ENCODE measurements around the gene MAPT.
"Not testable (repeated sequence)": the region's sequence is repeated elsewhere in the genome, so short reads cannot be mapped to it uniquely, and the experiment has no call there.

Gene MAPT

GRCh38 chr17:45896803-45897693 lies 2.7 kb downstream of the MAPT start:
- DNase-seq (ENCODE audit: low read depth in 2 of 3, low spot score in 1 of 3): no peak

- no peak for DNase-seq (ENCODE audit: low read depth in 2 of 3, low spot score in 1 of 3)
Observed at GRCh38 chr17:45900136-45900535, 5.8 kb downstream of the MAPT start.

- DNase-seq (ENCODE audit: low read depth in 2 of 3, low spot score in 1 of 3): no peak
Observed at GRCh38 chr17:45900723-45901415, 6.5 kb downstream of the MAPT start.

GRCh38 chr17:45902892-45903346 lies 8.6 kb downstream of the MAPT start:
- no peak for DNase-seq (ENCODE audit: low read depth in 2 of 3, low spot score in 1 of 3)

- no peak for DNase-seq (ENCODE audit: low read depth in 2 of 3, low spot score in 1 of 3)
Observed at GRCh38 chr17:45904866-45905265, 10.5 kb downstream of the MAPT start.

- DNase-seq (ENCODE audit: low read depth in 2 of 3, low spot score in 1 of 3): no peak
Observed at GRCh38 chr17:45905814-45906213, 11.5 kb downstream of the MAPT start.

- no peak for DNase-seq (ENCODE audit: low read depth in 2 of 3, low spot score in 1 of 3)
Observed at GRCh38 chr17:45906237-45906636, 11.9 kb downstream of the MAPT start.

GRCh38 chr17:45906927-45907622 lies 12.7 kb downstream of the MAPT start:
- peak in 2 of 3 donors; percentile 17 to 19 for DNase-seq (ENCODE audit: low read depth in 2 of 3, low spot score in 1 of 3)

GRCh38 chr17:45907750-45908395 lies 13.5 kb downstream of the MAPT start:
- DNase-seq (ENCODE audit: low read depth in 2 of 3, low spot score in 1 of 3): no peak

GRCh38 chr17:45908460-45908859 lies 14.1 kb downstream of the MAPT start:
- peak in 1 of 3 donors; percentile 17 for DNase-seq (ENCODE audit: low read depth in 2 of 3, low spot score in 1 of 3)

- DNase-seq (ENCODE audit: low read depth in 2 of 3, low spot score in 1 of 3): no peak
Observed at GRCh38 chr17:45908935-45909334, 14.6 kb downstream of the MAPT start.

- no peak for DNase-seq (ENCODE audit: low read depth in 2 of 3, low spot score in 1 of 3)
Observed at GRCh38 chr17:45910667-45911066, 16.3 kb downstream of the MAPT start.

- no peak for DNase-seq (ENCODE audit: low read depth in 2 of 3, low spot score in 1 of 3)
Observed at GRCh38 chr17:45912319-45912718, 18.0 kb downstream of the MAPT start.

- DNase-seq (ENCODE audit: low read depth in 2 of 3, low spot score in 1 of 3): not testable (repeated sequence)
Observed at GRCh38 chr17:45913030-45913429, 18.7 kb downstream of the MAPT start.

GRCh38 chr17:45914047-45914717 lies 19.8 kb downstream of the MAPT start:
- no peak for DNase-seq (ENCODE audit: low read depth in 2 of 3, low spot score in 1 of 3)

- DNase-seq (ENCODE audit: low read depth in 2 of 3, low spot score in 1 of 3): no peak
Observed at GRCh38 chr17:45915263-45915662, 20.9 kb downstream of the MAPT start.

- no peak for DNase-seq (ENCODE audit: low read depth in 2 of 3, low spot score in 1 of 3)
Observed at GRCh38 chr17:45917081-45917480, 22.7 kb downstream of the MAPT start.

GRCh38 chr17:45918241-45918745 lies 23.9 kb downstream of the MAPT start:
- DNase-seq (ENCODE audit: low read depth in 2 of 3, low spot score in 1 of 3): no peak

GRCh38 chr17:45919136-45919535 lies 24.8 kb downstream of the MAPT start:
- DNase-seq (ENCODE audit: low read depth in 2 of 3, low spot score in 1 of 3): no peak

GRCh38 chr17:45920083-45920482 lies 25.7 kb downstream of the MAPT start:
- DNase-seq (ENCODE audit: low read depth in 2 of 3, low spot score in 1 of 3): no peak
